ENCODE results near the gene CEP97.

CEP97 gene

DNA sequence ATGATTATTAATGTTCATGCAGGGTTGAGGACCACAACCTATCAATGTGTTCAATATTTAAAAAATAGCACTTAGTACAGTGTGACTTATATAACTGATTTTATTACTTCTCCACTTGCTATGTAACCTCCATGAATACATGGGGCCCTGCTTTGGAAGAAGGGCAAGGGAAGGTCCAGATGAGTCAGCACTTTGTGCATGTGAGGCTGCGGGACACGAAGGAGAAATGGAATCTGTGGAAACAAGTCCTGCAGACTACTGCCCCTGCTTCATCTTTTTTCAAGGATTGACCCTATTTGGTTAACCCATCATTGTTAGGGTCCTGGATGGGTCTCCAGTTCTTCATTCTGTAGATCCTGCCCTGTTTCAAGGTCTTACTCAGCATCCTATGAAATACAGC lies 56.2 kb downstream of the CEP97 start:
- H3K27me3 ChIP-seq = no peaks in the 10 kb centered on the region
- peaks cover 33% of the 10 kb centered on the region for H3K36me3 ChIP-seq
- no peak for TF ChIP-seq CTCF (IDR thresholded peaks at IDR 0.05; ENCODE audit: low read depth, low read length)
- peak overlapping the region; percentile 71 for H3K4me3 ChIP-seq (ENCODE audit: low read depth, low read length)
- no peaks in the 10 kb centered on the region for H3K9me3 ChIP-seq
- peak; percentile 41 for DNase-seq
- H3K4me1 ChIP-seq = no peaks in the 10 kb centered on the region; the same call in 1 of the 2 replicates

DNA sequence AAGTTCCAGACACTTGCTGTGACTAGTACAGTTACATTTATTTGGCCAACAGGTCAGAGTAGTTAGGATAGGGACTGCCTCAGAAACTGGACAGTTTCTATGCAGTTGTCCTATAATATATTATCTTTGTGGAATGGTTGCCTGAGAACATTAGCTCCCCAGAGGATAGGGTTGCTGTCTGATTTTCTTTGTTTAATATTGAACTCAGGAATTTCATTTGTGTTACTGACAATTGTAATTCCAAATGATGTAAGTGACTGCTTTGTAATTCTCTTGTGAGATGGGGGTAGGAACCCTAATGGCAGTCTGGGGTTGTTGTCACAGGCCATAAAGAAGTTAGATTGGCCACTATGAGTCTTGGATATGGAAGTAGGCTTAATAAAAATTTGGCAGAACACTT lies 56.8 kb downstream of the CEP97 start:
- Histone ChIP-seq H3K27me3 (no peaks in the 10 kb centered on the region), H3K36me3 (peaks cover 39% of the 10 kb centered on the region), H3K4me1 (no peaks in the 10 kb centered on the region; the same call in 1 of the 2 replicates), H3K4me3 (ENCODE audit: low read depth, low read length) (peak overlapping the region; percentile 71), H3K9me3 (no peaks in the 10 kb centered on the region)
- DNase-seq = no peak
- no peak for TF ChIP-seq CTCF (IDR thresholded peaks at IDR 0.05; ENCODE audit: low read depth, low read length)

GRCh38 chr3:101784855-101785613 lies 60.6 kb downstream of the CEP97 start:
- DNase-seq = no peak
- Histone ChIP-seq H3K4me3 (ENCODE audit: low read depth, low read length) (no peak overlapping the region), H3K4me1 (no peaks in the 10 kb centered on the region), H3K9me3 (no peaks in the 10 kb centered on the region), H3K27me3 (no peaks in the 10 kb centered on the region), H3K36me3 (peaks cover 71% of the 10 kb centered on the region)
- no peak for TF ChIP-seq CTCF (IDR thresholded peaks at IDR 0.05; ENCODE audit: low read depth, low read length)

DNA sequence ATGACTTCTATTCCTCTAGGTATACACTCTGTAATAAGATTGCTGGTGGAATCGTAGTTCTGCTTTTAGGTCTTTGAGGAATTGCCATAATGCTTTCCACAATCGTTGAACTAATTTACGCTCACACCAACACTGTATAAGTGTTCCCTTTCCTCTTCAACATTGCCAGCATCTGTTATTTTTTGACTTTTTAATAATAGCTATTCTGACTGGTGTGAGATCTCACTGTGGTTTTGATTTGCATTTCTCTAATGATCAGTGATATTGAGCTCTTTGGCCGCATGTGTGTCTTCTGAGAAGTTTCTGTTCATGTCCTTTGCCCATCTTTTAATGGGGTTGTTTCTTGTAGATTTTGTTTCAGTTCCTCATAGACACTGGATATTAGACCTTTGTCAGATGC lies 67.4 kb downstream of the CEP97 start:
- H3K36me3 ChIP-seq = peaks cover 67% of the 10 kb centered on the region
- DNase-seq = no peak

GRCh38 chr3:101796077-101796680 lies 71.8 kb downstream of the CEP97 start:
- no peak for DNase-seq
- TF ChIP-seq CTCF (IDR thresholded peaks at IDR 0.05; ENCODE audit: low read depth, low read length) = no peak
- Histone ChIP-seq H3K9me3 (no peaks in the 10 kb centered on the region), H3K4me1 (peaks cover 8% of the 10 kb centered on the region), H3K27me3 (no peaks in the 10 kb centered on the region), H3K4me3 (ENCODE audit: low read depth, low read length) (no peak overlapping the region), H3K36me3 (peaks cover 41% of the 10 kb centered on the region)

More for the DNA sequence above, 67.4 kb downstream of the CEP97 start:
- TF ChIP-seq CTCF (IDR thresholded peaks at IDR 0.05; ENCODE audit: low read depth, low read length) = no peak
- Histone ChIP-seq H3K27me3 (no peaks in the 10 kb centered on the region), H3K4me3 (ENCODE audit: low read depth, low read length) (no peak overlapping the region), H3K4me1 (peaks cover 8% of the 10 kb centered on the region), H3K9me3 (no peaks in the 10 kb centered on the region)

- TF ChIP-seq CTCF (IDR thresholded peaks at IDR 0.05; ENCODE audit: low read depth, low read length) = no peak
- peaks cover 39% of the 10 kb centered on the region for H3K36me3 ChIP-seq
- no peak for DNase-seq
- no peak overlapping the region for H3K4me3 ChIP-seq (ENCODE audit: low read depth, low read length)
- H3K9me3 ChIP-seq = no peaks in the 10 kb centered on the region
- no peaks in the 10 kb centered on the region for H3K27me3 ChIP-seq
- no peaks in the 10 kb centered on the region for H3K4me1 ChIP-seq
These were observed 76.8 kb downstream of the CEP97 start for GRCh38 chr3:101801174-101801573.

All from BE2C (cell line).